BLaER1 treated with 17β-estradiol and CSF1 and Interleukin-3, amounts not matched to agents 10 nM and 100 nM (cell line): Measurements from ENCODE around the gene SNAP29.
"Not testable (repeated sequence)": the region's sequence is repeated elsewhere in the genome, so short reads cannot be mapped to it uniquely, and the experiment has no call there.

Experiments
- H3K27ac ChIP-seq, 11 experiments: shearing (Covaris generic); formaldehyde crosslinking; 2 replicates each; pipeline ENCODE4 v1.8.1; 2022
- H3K27me3 ChIP-seq, 11 experiments: shearing (Covaris generic); formaldehyde crosslinking; 2 replicates each; pipeline ENCODE4 v1.8.1; 2022
- H3K36me3 ChIP-seq, 11 experiments: shearing (Covaris generic); formaldehyde crosslinking; 2 replicates each; pipeline ENCODE4 v1.8.1; 2022
- H3K4me1 ChIP-seq, 10 experiments: shearing (Covaris generic); formaldehyde crosslinking; 2 replicates each; pipeline ENCODE4 v1.8.1; 2022
- H3K4me2 ChIP-seq, 11 experiments: shearing (Covaris generic); formaldehyde crosslinking; 2 replicates each; pipeline ENCODE4 v1.8.1; 2022
- H3K4me3 ChIP-seq, 10 experiments: shearing (Covaris generic); formaldehyde crosslinking; 2 replicates each; pipeline ENCODE4 v1.8.1; 2022
- H3K9ac ChIP-seq, 11 experiments: shearing (Covaris generic); formaldehyde crosslinking; 2 replicates each; pipeline ENCODE4 v1.8.1; 2022
- H3K9me3 ChIP-seq, 11 experiments: shearing (Covaris generic); formaldehyde crosslinking; replicated peaks in 1 of 11; 2 replicates each; pipeline ENCODE4 v1.8.1; 2022
- H4K20me1 ChIP-seq, 11 experiments: shearing (Covaris generic); formaldehyde crosslinking; 2 replicates each; pipeline ENCODE4 v1.8.1; 2022
- Cebpa-rat ChIP-seq, 11 experiments: shearing (Covaris generic); IDR thresholded peaks; 2 replicates each; pipeline ENCODE4 v1.8.1; 2022

SNAP29 gene

GRCh38 chr22:20890975-20891374 lies 32.2 kb downstream of the SNAP29 start:
- H3K27me3 ChIP-seq = no peaks in the 10 kb centered on the region
- TF ChIP-seq Cebpa-rat (IDR thresholded peaks at IDR 0.05) = no peak
- no peak overlapping the region for H3K27ac ChIP-seq
- H3K4me3 ChIP-seq = no peak overlapping the region
- H3K4me1 ChIP-seq = peaks cover 0 to 5% (median 0%) of the 10 kb centered on the region in 10 experiments; a peak in 3 of 20 replicates
- peaks cover 36 to 50% (median 43%) of the 10 kb centered on the region in 11 experiments for H3K36me3 ChIP-seq
- H3K4me2 ChIP-seq = no peak overlapping the region
- no peak overlapping the region for H3K9ac ChIP-seq
- peaks cover 0 to 4% (median 0%) of the 10 kb centered on the region in 11 experiments; a peak in 2 of 22 replicates for H4K20me1 ChIP-seq
- H3K9me3 ChIP-seq = no peaks in the 10 kb centered on the region

- not testable (repeated sequence) for H3K27ac ChIP-seq, H3K4me3 ChIP-seq, H3K4me1 ChIP-seq, H3K9ac ChIP-seq, H3K27me3 ChIP-seq, H3K9me3 ChIP-seq, H4K20me1 ChIP-seq, H3K4me2 ChIP-seq, H3K36me3 ChIP-seq
Measured at GRCh38 chr22:20897737-20898136, 38.9 kb downstream of the SNAP29 start.

GRCh38 chr22:20899827-20900423 lies 41.1 kb downstream of the SNAP29 start:
- Histone ChIP-seq H3K4me3 (no peak overlapping the region), H3K36me3 (no peaks in the 10 kb centered on the region), H3K9me3 (no peaks in the 10 kb centered on the region), H3K27me3 (no peaks in the 10 kb centered on the region), H3K9ac (no peak overlapping the region), H3K4me1 (peaks cover 0 to 17% (median 5%) of the 10 kb centered on the region in 10 experiments; a peak in 9 of 20 replicates), H4K20me1 (no peaks in the 10 kb centered on the region), H3K27ac (no peak overlapping the region), H3K4me2 (no peak overlapping the region)
- TF ChIP-seq Cebpa-rat (IDR thresholded peaks at IDR 0.05) = no peak

- not testable (repeated sequence) for H3K9ac ChIP-seq, H3K27ac ChIP-seq, H3K36me3 ChIP-seq, H3K27me3 ChIP-seq, H3K4me3 ChIP-seq, H3K4me2 ChIP-seq, H3K9me3 ChIP-seq, H4K20me1 ChIP-seq
- H3K4me1 ChIP-seq = peaks cover 0 to 20% (median 0%) of the 10 kb centered on the region in 10 experiments; a peak in 7 of 20 replicates
Measured at GRCh38 chr22:20901093-20902033, 42.6 kb downstream of the SNAP29 start.

GRCh38 chr22:20903093-20903492 lies 44.3 kb downstream of the SNAP29 start:
- Histone ChIP-seq H3K4me3 (no peak overlapping the region), H3K4me1 (peaks cover 0 to 20% (median 0%) of the 10 kb centered on the region in 10 experiments; a peak in 7 of 20 replicates), H3K27ac (no peak overlapping the region), H3K36me3 (no peaks in the 10 kb centered on the region), H3K4me2 (no peak overlapping the region), H3K9ac (no peak overlapping the region), H3K27me3 (no peaks in the 10 kb centered on the region), H4K20me1 (no peaks in the 10 kb centered on the region), H3K9me3 (no peaks in the 10 kb centered on the region)
- TF ChIP-seq Cebpa-rat (IDR thresholded peaks at IDR 0.05) = no peak

- H3K9me3 ChIP-seq = no peaks in the 10 kb centered on the region
- no peaks in the 10 kb centered on the region for H3K27me3 ChIP-seq
- no peak overlapping the region for H3K4me3 ChIP-seq
- no peaks in the 10 kb centered on the region for H4K20me1 ChIP-seq
- H3K27ac ChIP-seq = peak overlapping the region in 2 of 11 experiments; percentile 30 to 31; a peak in 3 of 22 replicates
- H3K9ac ChIP-seq = no peak overlapping the region
- peak overlapping the region in 2 of 11 experiments; percentile 24 to 25; a peak in 1 of 22 replicates for H3K4me2 ChIP-seq
- H3K36me3 ChIP-seq = no peaks in the 10 kb centered on the region
- no peak for TF ChIP-seq Cebpa-rat (IDR thresholded peaks at IDR 0.05)
- peaks cover 0 to 23% (median under 1%) of the 10 kb centered on the region in 10 experiments; a peak in 8 of 20 replicates for H3K4me1 ChIP-seq
Measured at GRCh38 chr22:20904008-20904979, 45.5 kb downstream of the SNAP29 start.

- H3K4me1 ChIP-seq = peaks cover 0 to 26% (median 2%) of the 10 kb centered on the region in 10 experiments; a peak in 8 of 20 replicates
- TF ChIP-seq Cebpa-rat (IDR thresholded peaks at IDR 0.05) = no peak
- H3K36me3 ChIP-seq = no peaks in the 10 kb centered on the region
- H3K27me3 ChIP-seq = no peaks in the 10 kb centered on the region
- no peak overlapping the region for H3K4me3 ChIP-seq
- no peaks in the 10 kb centered on the region for H3K9me3 ChIP-seq
- H3K9ac ChIP-seq = no peak overlapping the region
- H3K27ac ChIP-seq = peak overlapping the region in 1 of 11 experiments; percentile 19; a peak in 1 of 22 replicates
- H3K4me2 ChIP-seq = peak overlapping the region in 1 of 11 experiments; percentile 24; a peak in 1 of 22 replicates
- H4K20me1 ChIP-seq = no peaks in the 10 kb centered on the region
Measured at GRCh38 chr22:20904980-20905355, 46.2 kb downstream of the SNAP29 start.

GRCh38 chr22:20905415-20906386 lies 46.9 kb downstream of the SNAP29 start:
- H3K4me3 ChIP-seq = no peak overlapping the region
- no peaks in the 10 kb centered on the region for H3K9me3 ChIP-seq
- peaks cover 0 to 22% (median 1%) of the 10 kb centered on the region in 10 experiments; a peak in 7 of 20 replicates for H3K4me1 ChIP-seq
- no peak overlapping the region for H3K27ac ChIP-seq
- H3K9ac ChIP-seq = no peak overlapping the region
- H3K4me2 ChIP-seq = no peak overlapping the region
- no peak for TF ChIP-seq Cebpa-rat (IDR thresholded peaks at IDR 0.05)
- no peaks in the 10 kb centered on the region for H3K27me3 ChIP-seq
- H4K20me1 ChIP-seq = no peaks in the 10 kb centered on the region
- no peaks in the 10 kb centered on the region for H3K36me3 ChIP-seq
